ENCODE data around the gene TNNC1.

The TNNC1 gene

DNA sequence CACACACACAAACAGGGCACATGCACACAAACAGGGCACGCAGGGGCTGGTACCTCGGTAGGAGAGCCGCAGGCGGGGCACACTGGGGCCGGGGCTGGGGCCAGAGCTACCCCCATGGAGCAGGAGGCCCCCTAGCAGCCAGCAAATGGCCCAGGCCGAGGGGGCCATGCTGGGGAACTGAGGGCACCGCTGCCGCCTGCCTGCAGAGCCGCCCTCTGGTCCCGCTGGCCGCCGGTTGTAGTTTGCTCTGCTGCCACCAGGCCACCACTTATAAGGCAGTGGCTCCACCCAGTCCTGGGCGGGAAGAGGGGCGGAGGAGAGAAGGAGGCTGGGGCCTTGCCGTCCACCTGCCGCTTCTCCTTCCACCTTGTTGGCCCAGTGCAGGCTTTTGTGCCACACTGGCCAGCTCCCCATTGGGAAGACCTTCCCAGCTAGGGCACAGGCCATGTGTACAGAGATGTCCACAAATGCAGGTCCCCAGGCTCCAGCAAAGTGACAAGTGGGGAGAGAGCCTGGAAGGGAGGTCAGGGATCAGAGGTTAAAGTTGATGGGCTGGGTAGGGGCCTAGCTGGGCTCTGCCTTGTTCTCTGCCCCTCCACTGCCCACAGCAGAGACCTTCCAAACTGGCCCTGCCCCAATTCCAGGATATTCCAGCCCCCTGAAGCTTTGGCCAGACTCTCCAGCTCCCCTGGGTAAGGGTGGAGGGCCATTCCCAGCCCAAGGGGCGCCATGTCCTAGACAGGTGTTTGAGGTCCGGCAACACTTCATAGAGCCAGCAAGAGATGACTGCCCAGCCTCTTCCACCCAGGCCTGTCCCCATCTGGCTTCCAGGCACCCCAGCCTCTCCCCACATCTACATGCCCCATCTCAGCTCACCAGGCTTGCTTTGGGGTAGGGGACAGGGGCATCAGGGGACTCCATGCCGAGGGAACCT lies 8.7 kb downstream of the TNNC1 start, which contains the start of gene SEMA3G:
Gene SEMA3G (minus strand): TSS at position 244 of the 934 bp plus-strand sequence. CDS start 76 bp downstream, at position 168.
- peak in 3 of 10 donors; percentile 51 to 89 (median 73) for DNase-seq
- intact Hi-C loops (cut with DNase I) = no loop called here

DNA sequence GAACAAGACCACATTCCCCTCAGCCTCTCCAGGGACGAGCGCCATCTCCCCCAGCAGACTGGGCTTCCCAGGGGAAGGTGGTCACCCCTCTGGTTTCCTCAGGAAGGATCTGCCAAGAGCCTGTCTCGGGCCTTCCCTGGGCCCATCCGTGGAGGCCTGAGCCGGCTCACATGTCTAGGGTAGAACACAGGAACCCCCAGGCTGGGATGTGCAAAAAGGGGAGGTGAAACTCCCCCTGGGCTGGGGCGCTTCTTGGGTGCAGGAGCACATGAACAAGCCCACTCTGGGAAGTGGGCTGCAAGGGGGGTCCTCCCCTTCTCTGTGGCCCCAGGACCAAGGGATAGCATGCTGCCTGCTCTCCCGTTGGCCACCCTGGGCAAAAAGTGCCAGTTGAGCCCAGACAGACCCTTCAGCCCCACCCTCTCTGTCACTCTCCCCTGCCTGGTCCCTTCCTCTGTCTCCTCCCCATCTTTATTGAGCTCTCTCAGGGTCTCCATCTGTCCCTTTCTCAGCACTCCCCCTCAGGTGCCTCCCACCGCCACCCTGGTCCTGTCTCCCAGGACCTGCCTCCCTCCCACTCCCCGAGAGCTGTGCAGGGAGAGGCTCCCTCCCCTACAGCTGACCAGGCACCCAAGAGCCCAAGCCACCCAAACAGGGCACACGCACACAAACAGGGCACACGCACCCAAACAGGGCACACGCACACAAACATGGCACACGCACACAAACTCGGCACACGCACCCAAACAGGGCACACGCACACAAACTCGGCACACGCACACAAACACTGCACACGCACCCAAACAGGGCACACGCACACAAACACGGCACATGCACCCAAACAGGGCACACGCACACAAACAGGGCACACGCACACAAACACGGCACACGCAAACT lies 9.8 kb downstream of the TNNC1 start:
- peak in 3 of 10 donors; percentile 52 to 70 (median 66) for DNase-seq
- intact Hi-C loops (cut with DNase I) = no loop called here

DNA sequence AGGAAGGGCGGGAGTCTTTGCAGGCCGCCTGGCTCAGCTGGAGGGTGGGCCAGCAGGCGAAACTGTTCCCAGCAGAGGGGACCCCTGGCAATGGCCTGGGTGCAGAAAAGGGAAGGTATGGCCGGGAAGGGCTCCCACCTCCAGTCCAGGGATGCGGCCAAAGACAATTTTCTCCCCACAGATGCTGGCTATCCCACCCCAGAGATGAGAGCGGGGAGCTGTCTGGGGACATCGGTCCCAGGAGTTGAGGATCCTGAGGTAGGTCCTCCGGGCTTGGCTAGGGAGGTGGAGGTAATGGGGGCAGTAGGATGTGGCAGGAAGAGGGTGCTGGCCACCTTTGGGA lies 10.6 kb downstream of the TNNC1 start:
- intact Hi-C loops (cut with DNase I) = no loop called here
- peak in 2 of 10 donors; percentile 20 to 67 for DNase-seq

DNA sequence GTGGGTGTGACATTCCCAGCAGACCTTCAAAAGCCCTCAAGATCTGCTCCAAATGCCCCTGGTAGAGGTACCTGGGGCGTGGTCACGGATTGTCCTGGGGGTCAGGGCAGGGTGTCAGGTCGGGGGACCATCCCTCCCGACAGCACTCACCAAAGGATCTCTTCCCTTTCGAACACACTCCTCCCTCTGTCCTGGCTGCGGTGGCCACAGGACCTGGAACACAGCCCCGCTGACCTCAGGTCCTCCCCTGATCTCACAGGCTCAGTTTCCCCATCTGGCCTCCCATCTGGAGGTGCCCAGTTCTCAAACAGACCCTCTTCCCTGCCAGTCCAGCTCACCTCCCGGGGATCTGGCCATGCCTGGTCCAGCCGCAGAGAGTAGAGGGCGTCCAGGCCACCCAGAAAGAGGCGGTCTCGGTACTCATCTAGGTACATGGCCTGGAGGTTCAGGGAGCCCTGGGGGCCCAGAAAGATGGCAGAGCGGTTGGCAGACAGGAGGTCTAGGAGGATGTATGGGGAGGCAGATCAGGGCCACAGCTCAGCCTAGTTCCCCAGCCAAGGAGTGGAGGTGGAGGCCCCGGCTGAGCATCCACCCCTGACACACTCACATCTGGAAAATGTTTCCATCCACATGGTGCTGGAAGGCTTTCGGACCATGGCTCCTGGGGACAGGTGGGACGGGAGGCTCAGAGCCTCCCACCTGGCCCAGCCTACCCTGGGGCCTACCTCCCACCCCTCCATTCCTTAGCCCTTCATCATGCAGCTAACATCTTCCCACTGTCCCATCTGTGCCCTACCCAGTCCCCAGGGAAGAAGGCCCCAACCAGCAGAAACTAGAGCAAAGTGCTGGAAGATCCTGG lies 11.2 kb downstream of the TNNC1 start:
- peak in 2 of 10 donors; percentile 43 to 51 for DNase-seq
- intact Hi-C loops (cut with DNase I) = no loop called here

DNA sequence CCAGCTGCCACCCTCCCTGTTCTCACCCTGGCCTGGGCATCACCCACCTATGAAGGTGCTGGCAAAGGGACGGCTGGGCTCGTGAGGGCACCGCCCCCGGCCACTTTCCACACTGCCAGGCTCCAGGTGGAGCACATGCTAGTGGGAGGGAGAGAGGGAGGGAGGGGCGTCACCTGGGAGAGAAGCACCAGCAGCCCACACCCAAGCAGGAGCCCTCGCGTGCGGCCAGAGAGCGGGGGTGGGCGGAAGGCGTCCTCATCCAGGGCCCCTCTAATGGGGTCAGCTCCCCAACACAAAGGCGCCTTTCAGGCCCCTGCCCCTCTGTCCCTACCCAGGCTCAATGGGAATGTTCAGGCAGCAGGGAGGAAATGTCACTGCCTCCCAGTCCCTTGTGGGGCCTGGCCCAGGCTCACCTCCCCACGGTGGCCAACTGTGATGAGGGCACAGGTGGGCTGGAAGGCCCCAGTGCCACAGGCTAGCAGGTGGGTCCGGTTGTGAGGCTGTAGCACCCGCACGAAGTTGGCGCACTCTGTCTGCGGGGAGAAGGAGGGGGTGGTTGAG lies 12.0 kb downstream of the TNNC1 start:
- intact Hi-C loops (cut with DNase I) = no loop called here
- peak in 3 of 10 donors; percentile 63 to 78 (median 77) for DNase-seq

DNA sequence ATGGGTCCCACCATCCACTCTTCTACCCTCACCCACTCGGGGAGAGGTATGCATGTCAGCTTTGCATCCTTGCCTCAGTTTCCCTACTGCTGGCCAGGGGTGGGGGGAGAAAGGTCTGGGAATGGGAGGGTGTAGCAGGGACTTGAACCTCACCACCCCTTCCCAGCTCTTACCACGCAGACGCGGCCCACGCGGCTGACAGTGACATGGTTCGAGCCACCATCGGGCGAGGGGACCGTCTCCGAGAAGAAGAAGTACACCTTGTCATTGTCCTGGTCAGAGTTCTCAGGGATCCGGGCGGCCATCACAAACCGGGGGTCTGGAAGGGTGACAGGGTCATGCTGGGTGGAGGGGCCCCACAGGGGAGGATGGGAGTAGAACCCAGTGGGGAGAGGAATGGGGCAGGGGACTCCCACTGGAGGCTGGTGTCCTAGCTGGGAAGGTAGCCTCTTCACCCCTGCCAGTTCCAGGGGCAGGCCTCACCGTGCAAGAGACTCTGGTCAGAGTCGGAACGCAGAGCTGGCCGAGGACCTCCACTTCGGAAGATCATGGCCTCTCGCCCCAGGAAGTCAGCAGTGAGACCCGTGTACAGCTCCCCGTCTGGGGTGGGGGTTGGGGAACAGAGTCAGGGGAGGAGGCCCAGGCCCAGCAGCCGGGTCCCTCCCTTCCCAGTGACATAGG lies 12.6 kb downstream of the TNNC1 start:
- intact Hi-C loops (cut with DNase I) = no loop called here
- peak in 3 of 10 donors; percentile 50 to 66 (median 65) for DNase-seq

DNA sequence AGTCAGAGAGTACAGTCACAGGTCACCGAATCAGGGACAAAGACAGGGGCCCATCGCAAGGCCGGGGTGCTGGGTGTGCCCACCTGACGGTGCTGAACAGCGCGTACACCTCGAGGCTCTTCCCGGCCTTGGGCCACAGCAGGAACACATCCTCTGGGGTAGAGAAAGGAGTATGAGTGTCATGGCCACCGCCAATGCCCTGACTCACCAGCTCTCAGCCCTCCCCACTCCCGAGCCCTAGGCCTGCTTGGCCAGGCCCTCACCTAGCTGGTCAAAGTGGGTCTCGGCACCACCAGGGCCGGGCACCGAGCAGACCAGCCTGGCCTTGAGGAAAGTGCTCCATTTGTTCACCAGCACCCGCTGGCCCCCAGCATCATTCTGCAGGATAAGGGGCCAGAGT lies 13.2 kb downstream of the TNNC1 start:
- intact Hi-C loops (cut with DNase I) = no loop called here
- peak in 2 of 10 donors; percentile 49 to 68 for DNase-seq

DNA sequence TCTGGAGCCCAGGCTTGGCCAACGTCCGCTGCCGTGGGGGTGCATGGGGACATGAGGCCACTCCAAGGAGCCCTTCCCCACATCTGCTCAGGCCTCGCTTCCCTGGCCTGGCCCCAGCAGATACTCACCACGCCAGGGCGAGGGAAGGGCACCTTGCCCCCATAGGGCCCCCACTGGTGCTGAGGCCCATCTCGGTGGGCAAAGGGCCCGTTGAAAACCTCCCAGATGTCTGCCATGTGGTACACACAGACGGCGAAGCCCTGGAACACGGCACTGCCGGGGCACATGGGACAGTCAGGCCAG lies 13.6 kb downstream of the TNNC1 start:
- intact Hi-C loops (cut with DNase I) = no loop called here
- DNase-seq = peak in 2 of 10 donors; percentile 28 to 49

DNA sequence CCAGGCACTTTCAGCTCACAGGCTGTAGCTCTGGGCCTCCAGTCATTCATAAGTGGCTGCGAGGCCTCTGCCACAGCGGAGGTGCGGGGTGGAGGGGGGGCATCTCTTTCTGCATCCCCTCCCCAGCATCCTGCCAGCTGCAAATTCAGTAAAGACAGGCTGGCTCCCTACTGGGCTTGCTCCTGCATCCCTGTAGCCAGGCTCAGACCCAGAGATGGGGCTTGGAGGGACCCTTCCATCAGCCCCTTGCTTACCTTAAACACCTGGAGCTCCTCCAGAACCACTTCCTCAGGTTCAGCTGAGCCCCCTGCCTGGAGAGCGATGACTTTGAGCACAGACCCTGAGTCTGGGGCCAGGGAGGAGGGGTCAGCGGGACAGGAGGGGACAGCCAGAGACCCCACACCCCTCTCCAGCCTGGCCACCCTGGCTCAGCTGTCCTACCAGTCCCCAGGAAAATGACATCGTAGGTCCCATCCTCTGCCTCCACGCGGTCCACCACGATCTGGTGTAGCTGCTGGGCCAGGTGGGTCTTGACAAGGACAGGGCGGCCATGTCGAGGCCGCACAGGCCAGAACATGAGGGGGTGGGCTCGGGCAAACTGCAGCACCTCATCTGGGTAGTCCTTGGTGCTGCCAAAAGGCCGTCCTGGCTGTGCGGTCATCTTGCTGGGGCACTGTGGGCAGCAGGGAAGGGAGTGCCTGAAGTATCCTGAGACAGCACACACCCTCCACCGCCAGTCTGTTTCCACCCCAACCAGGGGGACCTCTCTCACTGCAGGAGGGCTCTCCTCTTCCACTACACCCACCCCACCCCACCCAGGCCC lies 14.2 kb downstream of the TNNC1 start:
- intact Hi-C loops (cut with DNase I) = no loop called here
- peak in 2 of 10 donors; percentile 39 to 66 for DNase-seq

DNA sequence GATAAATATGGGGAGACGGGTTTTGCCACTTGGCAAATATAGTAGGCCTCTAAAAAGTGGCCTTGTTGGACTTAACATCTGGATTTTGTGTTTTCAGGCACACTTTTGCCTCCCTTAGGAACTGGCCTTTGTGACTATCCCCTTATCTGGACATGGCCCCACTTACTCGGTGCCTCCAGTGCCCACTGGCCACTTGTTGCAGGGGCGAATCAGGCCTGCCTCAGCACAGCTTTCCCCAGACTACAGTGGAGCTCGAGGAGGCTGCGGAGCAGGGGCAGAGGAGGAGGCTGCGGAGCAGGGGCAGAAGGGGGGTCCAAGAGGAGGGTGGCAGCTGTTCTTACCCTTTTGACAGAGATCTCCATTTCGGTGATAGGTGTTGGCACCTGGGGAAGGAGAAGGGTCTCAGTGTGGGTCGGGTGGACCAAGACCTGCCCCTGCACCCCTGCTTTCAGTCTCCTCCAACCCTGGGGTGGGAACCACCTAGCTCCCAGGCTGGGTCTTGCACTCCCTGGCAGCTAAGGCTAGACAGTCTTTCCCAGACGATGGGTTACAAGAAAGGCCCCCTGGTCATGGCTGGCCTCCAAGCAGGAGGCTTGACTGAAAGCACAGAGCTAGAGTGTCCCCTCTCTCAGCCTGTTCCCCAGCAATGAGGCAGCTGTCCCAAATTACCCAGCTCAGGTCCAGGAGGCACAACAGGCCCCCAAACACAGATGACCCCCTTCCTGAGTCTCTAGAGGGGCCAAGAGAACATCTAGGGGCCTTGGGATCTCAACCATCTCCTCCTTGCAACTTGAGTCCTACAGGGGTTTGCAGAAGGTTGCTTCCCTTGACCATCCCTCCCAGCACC lies 15.0 kb downstream of the TNNC1 start:
- peak in 3 of 10 donors; percentile 4 to 61 (median 49) for DNase-seq

DNA sequence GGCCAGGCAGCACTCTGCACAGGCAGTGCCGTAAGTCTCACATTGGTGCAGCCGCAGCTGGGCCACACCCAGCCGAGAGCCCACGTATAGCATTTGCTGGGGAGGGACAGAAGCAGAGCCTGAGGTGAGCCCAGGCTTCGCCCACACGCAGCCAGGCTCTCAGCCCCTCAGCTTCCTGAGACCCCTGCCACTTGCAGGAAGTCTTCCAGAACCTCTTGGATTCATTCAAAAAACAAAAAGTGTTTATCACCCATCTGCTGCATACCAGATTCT lies 15.8 kb downstream of the TNNC1 start:
- DNase-seq = no peak
- intact Hi-C loops (cut with DNase I) = no loop called here

More for the DNA sequence above, 15.0 kb downstream of the TNNC1 start:
- intact Hi-C loops (cut with DNase I) = no loop called here

DNA sequence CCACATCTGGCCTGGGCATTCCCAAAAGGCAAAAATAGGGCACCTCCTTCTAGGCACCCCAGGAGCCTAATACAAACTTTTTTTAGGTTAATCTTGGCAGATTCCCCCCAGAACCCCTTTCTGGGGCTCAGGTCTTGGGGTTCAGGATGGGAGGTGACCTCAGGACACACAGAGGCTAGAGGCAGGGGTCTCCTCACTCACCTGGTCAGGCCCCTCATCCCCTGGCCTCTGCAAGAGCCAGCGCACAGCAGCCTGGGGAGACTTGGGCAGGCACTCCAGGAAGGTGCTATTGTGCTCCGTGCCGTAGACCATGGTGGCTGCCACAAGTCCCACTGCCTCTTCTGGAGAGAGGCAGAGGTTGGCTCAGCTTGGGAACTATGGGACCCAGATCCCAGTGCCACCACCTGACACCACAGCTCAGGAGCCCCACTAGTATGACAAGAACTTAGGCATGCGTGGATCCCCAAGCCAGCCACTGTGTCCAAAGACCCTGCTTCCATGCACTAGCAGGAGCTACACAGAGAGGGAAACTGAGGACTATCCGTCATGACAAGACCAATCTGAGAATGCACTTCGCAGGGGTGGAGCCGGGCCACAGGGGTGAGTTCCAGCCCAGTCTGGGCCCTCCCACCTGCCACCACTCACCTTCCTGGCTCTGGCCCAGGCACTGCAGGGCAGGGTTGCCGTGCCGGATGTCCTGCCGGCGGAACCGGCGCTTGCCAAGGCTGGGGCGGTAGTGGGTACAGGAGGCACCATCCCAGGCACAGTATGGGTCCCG lies 16.3 kb downstream of the TNNC1 start:
- peak in 2 of 10 donors; percentile 44 to 75 for DNase-seq
- intact Hi-C loops (cut with DNase I) = no loop called here

DNA sequence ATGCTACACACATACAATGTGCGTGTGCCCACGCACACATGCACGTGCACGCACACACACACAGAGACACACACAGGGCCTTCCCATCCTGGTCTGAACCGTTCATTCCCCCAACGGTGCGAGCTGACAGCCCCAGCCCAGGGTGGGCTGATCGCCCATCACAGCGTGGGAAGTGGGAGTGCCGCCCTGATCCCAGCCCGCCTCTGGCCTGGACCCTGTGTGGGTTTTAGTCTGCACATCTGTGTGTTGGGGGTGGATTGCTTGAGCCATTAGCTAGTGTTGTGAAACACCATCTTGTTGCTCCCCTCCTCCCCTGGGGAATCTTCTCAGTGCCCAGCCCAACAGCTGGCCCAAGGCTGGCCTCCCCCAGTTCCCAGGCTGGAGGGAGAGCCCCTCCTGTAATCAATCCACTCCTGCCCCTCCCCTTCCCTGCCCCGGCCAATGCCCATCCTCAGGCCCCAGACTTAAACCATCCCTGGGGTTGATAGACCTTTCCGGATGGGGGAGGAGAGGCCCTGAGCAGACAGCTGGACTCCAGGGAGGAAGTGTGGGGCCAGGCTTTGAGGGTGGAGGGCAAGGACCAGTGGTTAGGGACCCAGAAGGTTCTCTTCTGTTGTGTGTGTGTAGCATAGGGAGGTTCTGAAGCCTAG lies 17.2 kb downstream of the TNNC1 start:
- DNase-seq = peak in 2 of 10 donors; percentile 39 to 73
- intact Hi-C loops (cut with DNase I) = no loop called here

DNA sequence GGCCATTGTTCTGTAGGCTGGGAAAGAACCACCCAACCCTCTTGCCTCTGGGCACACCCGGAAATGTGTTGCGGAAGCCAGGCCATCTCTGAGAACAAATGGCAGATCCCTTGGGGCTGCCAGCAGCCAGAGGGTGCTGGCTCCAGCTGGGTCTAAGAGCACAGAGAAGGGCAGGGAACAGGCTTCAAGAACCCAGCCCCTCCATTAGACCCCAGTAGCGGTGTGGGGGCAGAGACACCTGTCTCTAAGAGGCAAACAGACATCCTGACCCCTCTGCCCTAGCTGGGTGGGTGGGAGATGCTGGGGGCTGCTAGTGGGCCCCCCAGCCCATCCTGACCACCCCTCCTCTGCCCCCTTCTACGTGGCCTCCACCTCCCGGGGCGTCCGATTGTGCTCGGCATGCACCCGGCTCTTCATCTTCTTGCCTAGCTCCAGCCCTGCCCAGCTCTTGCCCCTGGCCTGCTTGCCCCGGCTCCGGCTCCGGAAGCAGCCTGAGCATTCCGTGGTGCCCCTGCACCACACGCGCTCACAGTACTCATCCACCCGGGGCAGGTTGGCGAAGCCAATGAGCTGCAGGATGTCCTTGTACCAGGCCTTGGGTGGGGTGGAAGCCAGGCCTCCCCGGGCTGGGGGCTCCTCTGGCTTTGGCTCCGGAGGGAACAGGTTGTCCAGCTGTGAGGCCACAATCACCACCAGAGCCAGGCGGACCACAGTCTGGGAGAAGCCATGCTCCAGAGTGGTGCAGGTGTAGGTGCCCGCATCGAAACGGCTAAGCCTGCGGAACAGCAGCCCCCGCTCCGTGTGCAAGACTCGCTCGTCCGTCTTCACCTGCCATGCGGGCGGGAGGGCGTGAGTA lies 18.4 kb downstream of the TNNC1 start:
- intact Hi-C loops (cut with DNase I) = no loop called here
- peak in 2 of 10 donors; percentile 65 to 82 for DNase-seq

DNA sequence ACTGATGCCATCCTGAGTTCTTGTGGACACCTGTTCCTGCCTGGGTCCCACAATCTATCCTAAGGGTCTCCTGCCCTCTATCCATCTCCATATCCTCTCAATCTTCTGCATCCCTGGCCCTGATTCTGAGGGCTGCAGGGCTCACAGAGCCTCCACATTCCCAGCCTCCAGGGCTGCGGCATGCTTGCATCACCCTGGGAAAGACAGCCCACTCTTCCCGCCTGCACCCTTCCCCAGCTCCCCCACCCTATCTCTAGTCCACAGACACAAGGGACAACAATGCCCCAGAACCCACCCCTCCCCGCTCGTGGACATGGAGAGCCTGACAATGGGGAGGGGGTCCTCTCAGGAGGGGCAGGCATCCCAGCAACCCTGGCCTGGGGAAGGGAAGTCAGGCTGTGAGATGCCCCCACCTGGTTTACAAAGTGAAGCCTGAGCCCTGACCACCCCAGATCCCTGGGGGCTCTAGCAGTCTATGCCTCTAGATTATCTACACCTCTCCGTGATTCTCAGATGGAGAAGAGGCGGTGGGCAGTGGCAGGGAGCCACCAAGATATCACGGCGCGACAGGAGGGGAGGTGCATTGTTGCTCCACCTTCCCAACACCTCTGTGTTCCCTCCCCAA lies 19.2 kb downstream of the TNNC1 start:
- DNase-seq = peak in 3 of 10 donors; percentile 0 to 59 (median 43)
- intact Hi-C loops (cut with DNase I) = no loop called here

Measured in posterior cingulate gyrus (tissue), 11 donors.